GM12801 (cell line): ENCODE measurements around the gene DDX49.

Source experiments
- CTCF ChIP-seq: IDR thresholded peaks from one replicate; pipeline ENCODE4 v1.5.1; 2011; ENCODE audit warnings: control low read depth; ENCODE audit not compliant: insufficient read length; ENCODE audit errors: extremely low read depth

Gene DDX49

GRCh38 chr19:18922228-18922985, 2.9 kb downstream of the DDX49 start:
- TF ChIP-seq CTCF: no peak

GRCh38 chr19:18924684-18925213, 5.2 kb downstream of the DDX49 start:
- TF ChIP-seq CTCF: no peak

GRCh38 chr19:18928018-18928805, 8.7 kb downstream of the DDX49 start:
- no peak for TF ChIP-seq CTCF

GRCh38 chr19:18929311-18929710, 9.8 kb downstream of the DDX49 start:
- no peak for TF ChIP-seq CTCF

GRCh38 chr19:18931316-18932162, 12.0 kb downstream of the DDX49 start:
- no peak for TF ChIP-seq CTCF

GRCh38 chr19:18932216-18932841, 12.8 kb downstream of the DDX49 start:
- TF ChIP-seq CTCF: no peak
